Smooth muscle cell (in vitro differentiated cells): Measurements from ENCODE around the gene LDLR. TPM values are rescaled to one million over a fixed set of nuclear protein-coding genes. Genes with fewer than 3 reads are reported as not detected.
A peak's percentile ranks its signal among the peaks of the same experiment; 100 is the strongest.

Experiments
- DNase-seq: peaks from one replicate; lab custom pipeline; 2025; ENCODE audit not compliant: unreplicated experiment; lab: John Stamatoyannopoulos, UW
- H2AFZ ChIP-seq: fragments of 200-600 bp; sonication (generic); 2 replicates; pipeline ENCODE4 v1.6.0; 2016; ENCODE audit warnings: antibody characterized with exemption, low read depth, mild to moderate bottlenecking
- H3F3A ChIP-seq: fragments of 200-600 bp; sonication (generic); 2 replicates; pipeline ENCODE4 v1.6.0; 2017; ENCODE audit warnings: antibody characterized with exemption, low read depth
- H3K27ac ChIP-seq: fragments of 200-600 bp; sonication (generic); 2 replicates; pipeline ENCODE4 v1.5.1; 2016; ENCODE audit warnings: low read depth, mild to moderate bottlenecking
- H3K27me3 ChIP-seq: fragments of 200-600 bp; sonication (generic); 2 replicates; pipeline ENCODE4 v1.6.1; 2016; ENCODE audit warnings: low read depth, mild to moderate bottlenecking
- H3K36me3 ChIP-seq: fragments of 200-600 bp; sonication (generic); 2 replicates; pipeline ENCODE4 v1.5.1; 2016; ENCODE audit warnings: low read depth
- H3K4me1 ChIP-seq: fragments of 200-600 bp; sonication (generic); 2 replicates; pipeline ENCODE4 v1.5.1; 2016; ENCODE audit warnings: low read depth
- H3K4me2 ChIP-seq: fragments of 200-600 bp; sonication (generic); 2 replicates; pipeline ENCODE4 v1.6.0; 2016; ENCODE audit warnings: mild to moderate bottlenecking
- H3K4me3 ChIP-seq: fragments of 200-600 bp; sonication (generic); 2 replicates; pipeline ENCODE4 v1.5.1; 2016; ENCODE audit warnings: mild to moderate bottlenecking
- H3K79me2 ChIP-seq: fragments of 200-600 bp; sonication (generic); 2 replicates; pipeline ENCODE4 v1.6.0; 2016; ENCODE audit warnings: low read depth, mild to moderate bottlenecking
- H3K9ac ChIP-seq: fragments of 200-600 bp; sonication (generic); 2 replicates; pipeline ENCODE4 v1.6.0; 2016; ENCODE audit warnings: low read depth
- H3K9me3 ChIP-seq: fragments of 200-600 bp; sonication (generic); replicated peaks from 2 replicates; pipeline ENCODE4 v1.5.1; 2016; ENCODE audit warnings: low read depth
- H4K20me1 ChIP-seq: fragments of 200-600 bp; sonication (generic); 2 replicates; pipeline ENCODE4 v1.6.0; 2016; ENCODE audit warnings: low read depth
- CTCF ChIP-seq: fragments of 200-600 bp; sonication (generic); IDR thresholded peaks from 2 replicates; pipeline ENCODE4 v1.5.1; 2017; ENCODE audit warnings: borderline replicate concordance, mild to moderate bottlenecking, antibody characterized with exemption; ENCODE audit not compliant: insufficient read depth, poor library complexity, severe bottlenecking
- WGBS: methylation state at CpG from one replicate; pipeline ENCODE4 v1.1.7; 2016; ENCODE audit warnings: low lambda C conversion rate; 5-methylcytosine and 5-hydroxymethylcytosine counted together
- polyA plus RNA-seq: library from polyadenylated mRNA; unstranded; fragments of >200 nt; fragmentation: Nextera tagmentation; extraction: Ambion mirVana; gene quantifications from 2 replicates; pipeline ENCODE4 v1.2.1, GENCODE V29; 2016
- total RNA-seq: library from RNA; depleted of rRNA; stranded (reverse); fragments of >200 nt; gene quantifications from 2 replicates; pipeline ENCODE4 v1.2.3, GENCODE V29; 2014

Gene LDLR
- total RNA-seq, result 115 and 138 TPM in 2 replicates
- 136 and 164 TPM in 2 replicates for polyA plus RNA-seq

GRCh38 chr19:11089254-11090013, at the start of gene LDLR:
TSS of gene LDLR (plus strand) at chr19:11089463. CDS start at chr19:11089549, 86 bp downstream.
- peaks cover 16% of the 10 kb centered on the region for H3F3A ChIP-seq
- peak; percentile 52 for DNase-seq
- H4K20me1 ChIP-seq, result peaks cover 41% of the 10 kb centered on the region
- H3K27me3 ChIP-seq, result no peaks in the 10 kb centered on the region
- H3K9ac ChIP-seq, result peak within 1 kb of the TSS; percentile 99
- WGBS, result 2% methylated on average over 43 of the region's 43 CpGs
- H2AFZ ChIP-seq, result no peak within 1 kb of the TSS
- peaks cover 23% of the 10 kb centered on the region for H3K4me1 ChIP-seq
- no peaks in the 10 kb centered on the region for H3K9me3 ChIP-seq
- peak within 1 kb of the TSS; percentile 85 for H3K4me2 ChIP-seq
- H3K36me3 ChIP-seq, result no peaks in the 10 kb centered on the region
- peak within 1 kb of the TSS; percentile 98 for H3K27ac ChIP-seq
- peaks cover 51% of the 10 kb centered on the region for H3K79me2 ChIP-seq
- TF ChIP-seq CTCF, result no peak
- peak within 1 kb of the TSS; percentile 87 for H3K4me3 ChIP-seq

GRCh38 chr19:11041194-11041593, 48.1 kb upstream of the LDLR start:
- no peak overlapping the region for H3K4me2 ChIP-seq
- TF ChIP-seq CTCF, result no peak
- no peaks in the 10 kb centered on the region for H3K9me3 ChIP-seq
- no peak overlapping the region for H2AFZ ChIP-seq
- peaks cover 10% of the 10 kb centered on the region for H3K79me2 ChIP-seq
- no peaks in the 10 kb centered on the region for H3K27me3 ChIP-seq
- no peak overlapping the region for H3K27ac ChIP-seq
- H3F3A ChIP-seq, result no peaks in the 10 kb centered on the region
- no peak overlapping the region for H3K9ac ChIP-seq
- H3K36me3 ChIP-seq, result peaks cover 9% of the 10 kb centered on the region
- DNase-seq, result no peak
- no peak overlapping the region for H3K4me3 ChIP-seq
- peaks cover 16% of the 10 kb centered on the region for H4K20me1 ChIP-seq
- 98% methylated on average over 33 of the region's 33 CpGs for WGBS
- H3K4me1 ChIP-seq, result no peaks in the 10 kb centered on the region

GRCh38 chr19:11041966-11042627, 47.2 kb upstream of the LDLR start:
- no peak for TF ChIP-seq CTCF
- DNase-seq, result no peak
- Histone ChIP-seq H3K4me2 (no peak overlapping the region), H3K9ac (no peak overlapping the region), H3K9me3 (no peaks in the 10 kb centered on the region), H3K36me3 (peaks cover 3% of the 10 kb centered on the region), H2AFZ (no peak overlapping the region), H3F3A (no peaks in the 10 kb centered on the region), H3K27me3 (no peaks in the 10 kb centered on the region), H3K27ac (no peak overlapping the region), H3K4me1 (no peaks in the 10 kb centered on the region), H4K20me1 (peaks cover 8% of the 10 kb centered on the region), H3K4me3 (no peak overlapping the region), H3K79me2 (peaks cover 8% of the 10 kb centered on the region)
- WGBS, result 98% methylated on average over 13 of the region's 13 CpGs
